Measurements from ENCODE around the gene NOP53. TPM values are rescaled to one million over a fixed set of nuclear protein-coding genes. Genes with fewer than 3 reads are reported as not detected.
A peak's percentile ranks its signal among the peaks of the same experiment; 100 is the strongest.
"Not testable (repeated sequence)": the region's sequence is repeated elsewhere in the genome, so short reads cannot be mapped to it uniquely, and the experiment has no call there.

NOP53 gene
- total and polyA plus RNA-seq, 4 donors: 214 to 680 (median 382) TPM

GRCh38 chr19:47797996-47798903 is 52.9 kb downstream of the NOP53 start:
- intact Hi-C loops (cut with DNase I): no loop called here
- no peak for DNase-seq
- 74 to 77% methylated on average over 14 of the region's 14 CpGs for WGBS, 2 donors

GRCh38 chr19:47798904-47799266 is 53.5 kb downstream of the NOP53 start:
- DNase-seq (no peak), ATAC-seq (ENCODE audit: low FRiP score) (no peak)
- intact Hi-C loops (cut with DNase I): no loop called here
- Histone ChIP-seq H3K36me3 (ENCODE audit: control insufficient read depth in 1 of 2, insufficient read depth in 2 of 2, low read length in 1 of 2) (no peaks in the 10 kb centered on the region), H3K4me1 (ENCODE audit: control insufficient read depth in 1 of 2, insufficient read depth in 2 of 2, low read length in 2 of 2) (no peaks in the 10 kb centered on the region), H3K27ac (ENCODE audit: low read depth in 1 of 2, low read length in 2 of 2) (no peak overlapping the region), H3K27me3 (ENCODE audit: control insufficient read depth in 1 of 2, insufficient read depth in 2 of 2, low read length in 1 of 2) (no peaks in the 10 kb centered on the region), H3K9me3 (ENCODE audit: control insufficient read depth, low read length) (no peaks in the 10 kb centered on the region), H3K4me3 (ENCODE audit: low read length in 2 of 2) (no peak overlapping the region)
- 74 to 77% methylated on average over 4 of the region's 4 CpGs for WGBS, 2 donors

More at GRCh38 chr19:47797996-47798903, 52.9 kb downstream of the NOP53 start:
- H3K27ac ChIP-seq (ENCODE audit: low read depth in 1 of 2, low read length in 2 of 2): no peak overlapping the region
- no peak for ATAC-seq (ENCODE audit: low FRiP score)
- H3K4me3 ChIP-seq (ENCODE audit: low read length in 2 of 2): no peak overlapping the region
- H3K4me1 ChIP-seq (ENCODE audit: control insufficient read depth in 1 of 2, insufficient read depth in 2 of 2, low read length in 2 of 2): no peaks in the 10 kb centered on the region
- no peaks in the 10 kb centered on the region for H3K36me3 ChIP-seq (ENCODE audit: control insufficient read depth in 1 of 2, insufficient read depth in 2 of 2, low read length in 1 of 2)
- no peaks in the 10 kb centered on the region for H3K9me3 ChIP-seq (ENCODE audit: control insufficient read depth, low read length)
- no peaks in the 10 kb centered on the region for H3K27me3 ChIP-seq (ENCODE audit: control insufficient read depth in 1 of 2, insufficient read depth in 2 of 2, low read length in 1 of 2)

DNA sequence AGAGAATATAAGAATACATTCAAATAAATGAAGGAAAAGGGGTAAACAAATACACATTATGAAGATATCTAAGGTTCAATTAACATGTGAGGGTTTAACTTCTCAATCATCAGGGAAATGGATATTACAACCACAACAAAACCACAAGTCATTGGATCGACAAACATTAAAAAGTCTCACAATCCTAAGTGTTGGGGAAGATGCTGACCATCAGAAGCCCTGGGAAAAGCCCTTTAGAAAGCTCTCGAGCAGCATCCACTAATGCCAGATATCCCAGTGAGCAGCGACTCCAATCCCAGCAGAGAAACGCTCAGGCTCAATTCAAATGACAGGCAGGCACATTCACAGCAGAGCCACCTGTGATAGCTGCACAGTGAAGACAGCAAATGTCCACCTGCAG is 55.9 kb downstream of the NOP53 start:
- H3K36me3 ChIP-seq (ENCODE audit: control insufficient read depth in 1 of 2, insufficient read depth in 2 of 2, low read length in 1 of 2): no peaks in the 10 kb centered on the region
- intact Hi-C loops (cut with DNase I): no loop called here
- H3K27me3 ChIP-seq (ENCODE audit: control insufficient read depth in 1 of 2, insufficient read depth in 2 of 2, low read length in 1 of 2): no peaks in the 10 kb centered on the region
- no peak overlapping the region for H3K27ac ChIP-seq (ENCODE audit: low read depth in 1 of 2, low read length in 2 of 2)
- no peak for DNase-seq
- H3K4me3 ChIP-seq (ENCODE audit: low read length in 2 of 2): no peak overlapping the region
- no peaks in the 10 kb centered on the region for H3K9me3 ChIP-seq (ENCODE audit: control insufficient read depth, low read length)
- no peaks in the 10 kb centered on the region for H3K4me1 ChIP-seq (ENCODE audit: control insufficient read depth in 1 of 2, insufficient read depth in 2 of 2, low read length in 2 of 2)
- whole genome bisulfite sequencing, 2 donors: 92 to 94% methylated on average over 4 of the region's 4 CpGs
- no peak for ATAC-seq (ENCODE audit: low FRiP score)

GRCh38 chr19:47802521-47803043 is 57.2 kb downstream of the NOP53 start:
- ATAC-seq (ENCODE audit: low FRiP score) (peak; percentile 37), DNase-seq (no peak)
- H3K27me3 ChIP-seq (ENCODE audit: control insufficient read depth in 1 of 2, insufficient read depth in 2 of 2, low read length in 1 of 2): no peaks in the 10 kb centered on the region
- no peaks in the 10 kb centered on the region for H3K4me1 ChIP-seq (ENCODE audit: control insufficient read depth in 1 of 2, insufficient read depth in 2 of 2, low read length in 2 of 2)
- intact Hi-C loops (cut with DNase I): no loop called here
- no peaks in the 10 kb centered on the region for H3K36me3 ChIP-seq (ENCODE audit: control insufficient read depth in 1 of 2, insufficient read depth in 2 of 2, low read length in 1 of 2)
- 81 to 84% methylated on average over 11 to 25 of the region's 25 CpGs for WGBS, 2 donors
- no peak overlapping the region for H3K27ac ChIP-seq (ENCODE audit: low read depth in 1 of 2, low read length in 2 of 2)
- H3K4me3 ChIP-seq (ENCODE audit: low read length in 2 of 2): no peak overlapping the region
- no peaks in the 10 kb centered on the region for H3K9me3 ChIP-seq (ENCODE audit: control insufficient read depth, low read length)

DNA sequence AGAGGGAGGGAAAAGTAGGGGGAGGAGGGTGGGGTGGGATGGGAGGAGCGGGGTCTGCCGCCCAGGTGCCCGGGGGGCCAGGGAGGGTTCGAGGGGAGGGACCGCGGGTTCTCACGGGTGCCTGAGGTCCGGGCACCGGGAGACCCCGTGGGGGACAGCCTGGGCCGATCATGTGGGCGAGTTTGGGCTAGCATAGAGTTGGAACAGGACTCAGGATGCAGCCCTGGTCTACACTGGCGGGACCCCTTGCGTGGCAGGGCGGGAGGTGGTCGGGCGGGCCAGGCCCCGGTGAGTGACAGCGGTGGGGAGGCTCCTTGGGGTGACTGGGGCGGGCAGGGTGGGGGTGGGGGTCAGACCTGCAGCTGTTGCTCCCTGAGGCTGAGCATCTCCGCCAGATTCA is 57.8 kb downstream of the NOP53 start:
- intact Hi-C loops (cut with DNase I); H3K4me3 ChIP-seq (ENCODE audit: low read length in 2 of 2); H3K9me3 ChIP-seq (ENCODE audit: control insufficient read depth, low read length); H3K27me3 ChIP-seq (ENCODE audit: control insufficient read depth in 1 of 2, insufficient read depth in 2 of 2, low read length in 1 of 2); H3K27ac ChIP-seq (ENCODE audit: low read depth in 1 of 2, low read length in 2 of 2); H3K36me3 ChIP-seq (ENCODE audit: control insufficient read depth in 1 of 2, insufficient read depth in 2 of 2, low read length in 1 of 2); DNase-seq; ATAC-seq (ENCODE audit: low FRiP score); H3K4me1 ChIP-seq (ENCODE audit: control insufficient read depth in 1 of 2, insufficient read depth in 2 of 2, low read length in 2 of 2): not testable (repeated sequence)
- 68 to 75% methylated on average over 9 to 21 of the region's 21 CpGs for WGBS, 2 donors

DNA sequence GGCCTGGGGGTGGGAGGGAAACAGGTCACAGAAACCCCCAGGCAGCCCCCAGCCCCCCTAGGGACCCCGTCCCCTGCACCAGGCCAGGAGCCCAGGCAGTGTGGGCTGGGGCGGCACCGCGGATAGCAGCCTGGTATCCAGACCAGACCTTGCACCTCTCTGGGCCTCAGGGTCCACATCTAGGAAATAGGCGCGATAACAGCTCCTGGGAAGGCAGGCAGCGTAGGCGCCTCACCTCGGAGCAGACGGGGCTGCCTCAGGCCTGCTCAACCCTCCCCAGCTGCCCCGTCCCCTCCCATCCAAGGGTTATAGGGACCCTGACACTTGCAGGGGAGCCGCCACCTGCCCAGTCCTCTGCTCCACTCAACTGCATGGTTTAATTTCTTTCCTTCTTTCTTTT is 58.3 kb downstream of the NOP53 start:
- H3K36me3 ChIP-seq (ENCODE audit: control insufficient read depth in 1 of 2, insufficient read depth in 2 of 2, low read length in 1 of 2); DNase-seq; intact Hi-C loops (cut with DNase I); H3K27me3 ChIP-seq (ENCODE audit: control insufficient read depth in 1 of 2, insufficient read depth in 2 of 2, low read length in 1 of 2); H3K27ac ChIP-seq (ENCODE audit: low read depth in 1 of 2, low read length in 2 of 2); H3K9me3 ChIP-seq (ENCODE audit: control insufficient read depth, low read length); ATAC-seq (ENCODE audit: low FRiP score); H3K4me3 ChIP-seq (ENCODE audit: low read length in 2 of 2); H3K4me1 ChIP-seq (ENCODE audit: control insufficient read depth in 1 of 2, insufficient read depth in 2 of 2, low read length in 2 of 2): not testable (repeated sequence)
- 92 to 96% methylated on average over 8 to 11 of the region's 12 CpGs for WGBS, 2 donors

GRCh38 chr19:47804451-47804850 is 59.1 kb downstream of the NOP53 start, which contains the start of gene TPRX1:
Gene TPRX1, minus strand, starts transcription at chr19:47804551. Its CDS starts 12 bp downstream, at chr19:47804539.
- H3K4me1 ChIP-seq (ENCODE audit: control insufficient read depth in 1 of 2, insufficient read depth in 2 of 2, low read length in 2 of 2); ATAC-seq (ENCODE audit: low FRiP score); H3K27ac ChIP-seq (ENCODE audit: low read depth in 1 of 2, low read length in 2 of 2); H3K36me3 ChIP-seq (ENCODE audit: control insufficient read depth in 1 of 2, insufficient read depth in 2 of 2, low read length in 1 of 2); H3K27me3 ChIP-seq (ENCODE audit: control insufficient read depth in 1 of 2, insufficient read depth in 2 of 2, low read length in 1 of 2); H3K9me3 ChIP-seq (ENCODE audit: control insufficient read depth, low read length); DNase-seq; H3K4me3 ChIP-seq (ENCODE audit: low read length in 2 of 2); intact Hi-C loops (cut with DNase I): not testable (repeated sequence)
- 81 to 85% methylated on average over 5 of the region's 5 CpGs for WGBS, 2 donors

DNA sequence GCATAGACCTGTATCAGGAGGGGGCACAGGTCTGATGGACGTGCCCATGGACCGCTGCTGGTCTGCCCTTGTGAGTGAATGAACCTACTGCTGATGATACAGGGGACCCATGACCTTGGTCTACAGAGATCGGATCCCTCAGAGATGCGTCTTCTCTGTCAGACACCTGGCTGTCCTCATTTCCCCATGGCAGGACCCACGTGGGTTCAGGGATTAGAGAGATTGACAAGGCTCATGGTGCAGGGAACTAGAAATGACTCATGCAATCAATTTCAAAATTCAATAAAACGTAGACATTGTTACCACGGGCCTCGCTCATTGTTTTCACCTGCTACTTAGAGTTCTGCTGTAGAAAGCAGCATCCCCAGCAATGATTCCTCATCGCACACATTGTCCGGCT is 60.0 kb downstream of the NOP53 start:
- 88% methylated on average over 10 of the region's 10 CpGs for WGBS, 2 donors
- ATAC-seq (ENCODE audit: low FRiP score): no peak
- intact Hi-C loops (cut with DNase I): no loop called here

GRCh38 chr19:47806435-47806834 is 61.1 kb downstream of the NOP53 start:
- Histone ChIP-seq H3K4me3 (ENCODE audit: low read length in 2 of 2) (no peak overlapping the region), H3K36me3 (ENCODE audit: control insufficient read depth in 1 of 2, insufficient read depth in 2 of 2, low read length in 1 of 2) (no peaks in the 10 kb centered on the region), H3K27me3 (ENCODE audit: control insufficient read depth in 1 of 2, insufficient read depth in 2 of 2, low read length in 1 of 2) (no peaks in the 10 kb centered on the region), H3K27ac (ENCODE audit: low read depth in 1 of 2, low read length in 2 of 2) (no peak overlapping the region), H3K9me3 (ENCODE audit: control insufficient read depth, low read length) (no peaks in the 10 kb centered on the region), H3K4me1 (ENCODE audit: control insufficient read depth in 1 of 2, insufficient read depth in 2 of 2, low read length in 2 of 2) (no peaks in the 10 kb centered on the region)
- intact Hi-C loops (cut with DNase I): no loop called here
- DNase-seq (no peak), ATAC-seq (ENCODE audit: low FRiP score) (no peak)
- WGBS, 2 donors: 85 to 89% methylated on average over 6 of the region's 6 CpGs

More for the DNA sequence above, 60.0 kb downstream of the NOP53 start:
- no peak for DNase-seq
- H3K27ac ChIP-seq (ENCODE audit: low read depth in 1 of 2, low read length in 2 of 2): no peak overlapping the region
- H3K4me3 ChIP-seq (ENCODE audit: low read length in 2 of 2): no peak overlapping the region
- no peaks in the 10 kb centered on the region for H3K9me3 ChIP-seq (ENCODE audit: control insufficient read depth, low read length)
- H3K36me3 ChIP-seq (ENCODE audit: control insufficient read depth in 1 of 2, insufficient read depth in 2 of 2, low read length in 1 of 2): no peaks in the 10 kb centered on the region
- no peaks in the 10 kb centered on the region for H3K27me3 ChIP-seq (ENCODE audit: control insufficient read depth in 1 of 2, insufficient read depth in 2 of 2, low read length in 1 of 2)
- no peaks in the 10 kb centered on the region for H3K4me1 ChIP-seq (ENCODE audit: control insufficient read depth in 1 of 2, insufficient read depth in 2 of 2, low read length in 2 of 2)

Data from aorta (tissue), 5 donors.